Neuronal stem cell (in vitro differentiated cells): ENCODE measurements around the gene MDH1B.

ENCODE experiments used
- DNase-seq: peaks from one replicate; pipeline ENCODE4 v3.0.0-alpha.2; 2013; ENCODE audit warnings: low spot score
- H2AFZ ChIP-seq: one replicate; pipeline ENCODE4 v1.6.1; 2013; ENCODE audit warnings: mild to moderate bottlenecking, low read length, inconsistent platforms
- H2AK5ac ChIP-seq: 2 replicates; pipeline ENCODE4 v1.6.1; 2013; ENCODE audit warnings: low read depth, mild to moderate bottlenecking, inconsistent platforms, low read length, moderate library complexity, mixed read lengths
- H2BK120ac ChIP-seq: 2 replicates; pipeline ENCODE4 v1.6.1; 2013; ENCODE audit warnings: low read depth, mild to moderate bottlenecking, inconsistent platforms, low read length, moderate library complexity, mixed read lengths
- H2BK12ac ChIP-seq: one replicate; pipeline ENCODE4 v1.6.1; 2013; ENCODE audit warnings: low read length, inconsistent platforms
- H2BK15ac ChIP-seq: 2 replicates; pipeline ENCODE4 v1.6.1; 2013; ENCODE audit warnings: mild to moderate bottlenecking, low read length, inconsistent platforms, mixed read lengths
- H2BK5ac ChIP-seq: one replicate; pipeline ENCODE4 v1.6.1; 2013; ENCODE audit warnings: inconsistent platforms, mild to moderate bottlenecking, low read length, moderate library complexity
- H3K14ac ChIP-seq: one replicate; pipeline ENCODE4 v1.6.1; 2013; ENCODE audit warnings: low read length, inconsistent platforms
- H3K18ac ChIP-seq: 2 replicates; pipeline ENCODE4 v1.6.1; 2013; ENCODE audit warnings: low read length, inconsistent platforms
- H3K23ac ChIP-seq: 2 replicates; pipeline ENCODE4 v1.6.1; 2013; ENCODE audit warnings: low read depth, mild to moderate bottlenecking, mixed read lengths, low read length, inconsistent platforms; ENCODE audit not compliant: poor library complexity
- H3K27ac ChIP-seq: replicated peaks from 3 replicates; pipeline ENCODE4 v1.5.1; 2013; ENCODE audit warnings: low read length, inconsistent platforms
- H3K27me3 ChIP-seq, 3 experiments: 2 replicates each; pipeline ENCODE4 v1.6.1; 2013; ENCODE audit warnings: low read length in 3 of 3, mild to moderate bottlenecking in 2 of 3, inconsistent platforms in 1 of 3, low read depth in 1 of 3, mixed read lengths in 1 of 3, moderate library complexity in 1 of 3; ENCODE audit not compliant: control insufficient read depth in 3 of 3, insufficient read depth in 3 of 3
- H3K36me3 ChIP-seq, 2 donors: replicated peaks in 1 of 2; 2 replicates each; pipeline ENCODE4 v1.6.1; 2013; ENCODE audit warnings: low read length in 2 of 2; ENCODE audit not compliant: control insufficient read depth in 2 of 2, insufficient read depth in 2 of 2
- H3K4ac ChIP-seq: 2 replicates; pipeline ENCODE4 v1.6.1; 2013; ENCODE audit warnings: inconsistent platforms, mild to moderate bottlenecking, low read length, moderate library complexity
- H3K4me1 ChIP-seq, 2 donors: 1 replicate in 1 of 2; 2 replicates in 1 of 2; pipeline ENCODE4 v1.6.1; 2013; ENCODE audit warnings: low read length in 2 of 2, low read depth in 1 of 2; ENCODE audit not compliant: control insufficient read depth in 2 of 2, insufficient read depth in 1 of 2
- H3K4me2 ChIP-seq: one replicate; pipeline ENCODE4 v1.6.1; 2013; ENCODE audit warnings: mild to moderate bottlenecking, low read length, inconsistent platforms; ENCODE audit not compliant: insufficient read depth, poor library complexity, severe bottlenecking
- H3K4me3 ChIP-seq, 2 donors: 2 replicates each; pipeline ENCODE4 v1.5.1; 2013; ENCODE audit warnings: low read length in 2 of 2, mild to moderate bottlenecking in 2 of 2, inconsistent platforms in 1 of 2, moderate library complexity in 1 of 2
- H3K79me1 ChIP-seq: one replicate; pipeline ENCODE4 v1.6.1; 2013; ENCODE audit warnings: low read depth, mild to moderate bottlenecking, inconsistent platforms, low read length, moderate library complexity
- H3K9ac ChIP-seq: one replicate; pipeline ENCODE4 v1.6.1; 2013; ENCODE audit warnings: mild to moderate bottlenecking, low read depth, low read length, inconsistent platforms; ENCODE audit not compliant: poor library complexity
- H3K9me3 ChIP-seq, 2 donors: replicated peaks in 1 of 2; 2 replicates each; pipeline versions ENCODE3 to v1.6.1; 2013; ENCODE audit warnings: low read length in 2 of 2, mild to moderate bottlenecking in 2 of 2, inconsistent platforms in 1 of 2, low read depth in 1 of 2, mixed read lengths in 1 of 2, moderate library complexity in 1 of 2; ENCODE audit not compliant: control insufficient read depth in 2 of 2, insufficient read depth in 1 of 2
- H4K8ac ChIP-seq: one replicate; pipeline ENCODE4 v1.6.1; 2013; ENCODE audit warnings: low read depth, mild to moderate bottlenecking, inconsistent platforms, low read length, moderate library complexity
- H4K91ac ChIP-seq: one replicate; pipeline ENCODE4 v1.6.1; 2013; ENCODE audit warnings: low read length, low read depth, mild to moderate bottlenecking, inconsistent platforms; ENCODE audit not compliant: poor library complexity
- WGBS, 2 donors: extraction: QIAGEN DNeasy Blood & Tissue Kit; methylation state at CpG; one replicate each; pipeline ENCODE4 v1.1.7; 2013; ENCODE audit warnings: missing lambda C conversion rate in 2 of 2, mixed read lengths in 1 of 2; ENCODE audit not compliant: insufficient read length in 2 of 2, insufficient replicate concordance in 1 of 2; ENCODE audit errors: extremely low coverage in 2 of 2; 5-methylcytosine and 5-hydroxymethylcytosine counted together

MDH1B gene

GRCh38 chr2:206801418-206802189 lies 36.5 kb upstream of the MDH1B start:
- Histone ChIP-seq H3K4ac (no peak overlapping the region), H2AFZ (no peak overlapping the region), H3K18ac (no peak overlapping the region), H2BK15ac (no peak overlapping the region), H3K23ac (no peak overlapping the region), H3K14ac (no peak overlapping the region), H3K4me2 (no peak overlapping the region), H2BK5ac (no peak overlapping the region), H3K36me3 (peaks cover 0 to 1% of the 10 kb centered on the region in 2 donors), H3K9ac (no peak overlapping the region), H2AK5ac (no peak overlapping the region), H3K4me1 (peaks cover 8 to 14% of the 10 kb centered on the region in 2 donors), H2BK120ac (no peak overlapping the region), H3K4me3 (no peak overlapping the region), H3K79me1 (no peaks in the 10 kb centered on the region), H3K27ac (no peak overlapping the region), H2BK12ac (no peak overlapping the region), H4K8ac (no peak overlapping the region), H4K91ac (no peak overlapping the region), H3K9me3 (no peaks in the 10 kb centered on the region), H3K27me3 (no peaks in the 10 kb centered on the region)
- no peak for DNase-seq
- whole genome bisulfite sequencing, 2 donors: no CpG with 5 or more reads among the region's 9 CpGs

- H2AFZ ChIP-seq: peak overlapping the region; percentile 43
- H3K27ac ChIP-seq: no peak overlapping the region
- no peaks in the 10 kb centered on the region for H3K9me3 ChIP-seq
- DNase-seq: peak; percentile 69
- H4K91ac ChIP-seq: no peak overlapping the region
- no peak overlapping the region for H2BK15ac ChIP-seq
- no peak overlapping the region for H3K4ac ChIP-seq
- no CpG with 5 or more reads among the region's 12 CpGs for WGBS, 2 donors
- no peaks in the 10 kb centered on the region for H3K79me1 ChIP-seq
- no peak overlapping the region for H2AK5ac ChIP-seq
- H4K8ac ChIP-seq: no peak overlapping the region
- H2BK5ac ChIP-seq: no peak overlapping the region
- H3K18ac ChIP-seq: no peak overlapping the region
- H3K36me3 ChIP-seq: peaks cover 1 to 6% of the 10 kb centered on the region in 2 donors
- H2BK12ac ChIP-seq: no peak overlapping the region
- no peak overlapping the region for H2BK120ac ChIP-seq
- H3K14ac ChIP-seq: no peak overlapping the region
- H3K4me1 ChIP-seq: peaks cover 8 to 14% of the 10 kb centered on the region in 2 donors
- H3K23ac ChIP-seq: no peak overlapping the region
- no peak overlapping the region for H3K9ac ChIP-seq
- no peak overlapping the region for H3K4me3 ChIP-seq
- no peak overlapping the region for H3K4me2 ChIP-seq
- H3K27me3 ChIP-seq: no peaks in the 10 kb centered on the region
These were observed 35.6 kb upstream of the MDH1B start for GRCh38 chr2:206800506-206801417.

DNA sequence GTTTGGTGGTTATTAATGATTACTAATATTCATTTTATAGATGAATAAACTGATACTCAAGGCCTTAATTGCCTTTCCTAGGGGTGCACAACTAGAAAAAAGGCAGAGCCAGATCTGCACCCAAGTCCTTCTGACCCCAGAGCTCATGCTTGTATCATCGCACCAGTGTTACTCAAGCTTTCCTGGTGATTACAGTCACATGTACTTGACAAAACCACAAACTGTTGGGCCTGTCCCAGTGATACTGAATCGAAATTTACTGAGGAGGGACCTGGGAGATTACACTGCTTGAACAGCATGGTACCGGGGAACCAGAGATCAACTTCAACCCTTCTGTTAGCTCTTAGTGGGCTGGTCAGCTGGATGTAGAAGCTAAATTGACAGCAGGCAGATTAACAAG lies 34.0 kb upstream of the MDH1B start:
- no CpG with 5 or more reads among the region's 3 CpGs for WGBS, 2 donors
- Histone ChIP-seq H3K23ac (no peak overlapping the region), H3K79me1 (no peaks in the 10 kb centered on the region), H2AK5ac (no peak overlapping the region), H2BK12ac (no peak overlapping the region), H3K9me3 (no peaks in the 10 kb centered on the region), H2BK5ac (no peak overlapping the region), H3K18ac (no peak overlapping the region), H3K4me1 (peaks cover 8 to 14% of the 10 kb centered on the region in 2 donors), H3K14ac (no peak overlapping the region), H2BK15ac (no peak overlapping the region), H4K91ac (no peak overlapping the region), H3K9ac (no peak overlapping the region), H3K4me3 (no peak overlapping the region), H4K8ac (no peak overlapping the region), H3K36me3 (peaks cover 1 to 20% of the 10 kb centered on the region in 2 donors), H3K27me3 (no peaks in the 10 kb centered on the region), H3K4ac (no peak overlapping the region), H3K27ac (no peak overlapping the region), H2BK120ac (no peak overlapping the region), H3K4me2 (no peak overlapping the region), H2AFZ (no peak overlapping the region)
- DNase-seq: no peak

- H3K4me2 ChIP-seq: no peak overlapping the region
- H3K79me1 ChIP-seq: no peaks in the 10 kb centered on the region
- no peak overlapping the region for H3K27ac ChIP-seq
- no peak overlapping the region for H2BK5ac ChIP-seq
- H3K18ac ChIP-seq: no peak overlapping the region
- H2BK12ac ChIP-seq: no peak overlapping the region
- H2BK15ac ChIP-seq: no peak overlapping the region
- no peak overlapping the region for H3K9ac ChIP-seq
- no peak overlapping the region for H3K4me3 ChIP-seq
- no peak overlapping the region for H2BK120ac ChIP-seq
- H3K4me1 ChIP-seq: peaks cover 2 to 14% of the 10 kb centered on the region in 2 donors
- H2AK5ac ChIP-seq: no peak overlapping the region
- H3K27me3 ChIP-seq: no peaks in the 10 kb centered on the region
- H3K9me3 ChIP-seq: no peaks in the 10 kb centered on the region
- H4K8ac ChIP-seq: no peak overlapping the region
- H4K91ac ChIP-seq: no peak overlapping the region
- WGBS, 2 donors: no CpG with 5 or more reads among the region's 5 CpGs
- H3K36me3 ChIP-seq: peaks cover 1 to 29% of the 10 kb centered on the region in 2 donors
- no peak for DNase-seq
- H3K4ac ChIP-seq: no peak overlapping the region
- H2AFZ ChIP-seq: no peak overlapping the region
- H3K23ac ChIP-seq: no peak overlapping the region
- no peak overlapping the region for H3K14ac ChIP-seq
These were observed 32.9 kb upstream of the MDH1B start for GRCh38 chr2:206798000-206798399.
